GM12892 (cell line): ENCODE results near the gene IGFBP2.

ENCODE experiments used
- DNase-seq: peaks from one replicate; pipeline ENCODE4 v3.0.0; 2011; ENCODE audit not compliant: insufficient read length
- FAIRE-seq: peaks from 2 replicates; lab custom pipeline; 2011; peaks lifted over from hg19 to GRCh38; lab: Jason Lieb, UNC
- POLR2A ChIP-seq: IDR thresholded peaks from 2 replicates; pipeline ENCODE4 v1.6.1; 2011; ENCODE audit warnings: low read depth, low read length, control low read depth
- POLR2AphosphoS5 ChIP-seq: IDR thresholded peaks from 2 replicates; pipeline ENCODE4 v1.6.1; 2011; ENCODE audit warnings: low read depth, low read length, control low read depth
- TAF1 ChIP-seq: IDR thresholded peaks from 2 replicates; pipeline ENCODE4 v1.6.1; 2011; ENCODE audit warnings: low read depth, mild to moderate bottlenecking, control low read depth, low read length, borderline replicate concordance

The IGFBP2 gene

DNA sequence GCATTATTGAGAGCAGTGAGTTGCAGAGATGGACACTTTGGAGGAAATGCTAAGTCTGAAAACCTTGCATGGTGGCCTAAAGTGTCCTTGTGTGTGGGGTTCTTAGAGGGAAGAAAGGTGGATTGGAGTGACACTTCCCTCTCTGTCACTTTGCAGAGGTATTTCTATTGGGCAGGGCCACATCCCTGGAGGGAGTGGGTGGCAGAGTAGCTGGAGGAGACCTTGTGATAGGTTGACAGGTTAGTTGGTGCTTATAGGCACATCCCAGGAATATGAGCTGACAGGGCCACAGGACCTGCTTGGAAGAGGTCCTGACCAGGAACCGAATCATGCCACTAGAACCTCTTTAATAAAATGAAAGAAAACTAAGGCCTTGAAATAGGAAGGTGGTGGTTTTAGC, 63.1 kb downstream of the IGFBP2 start:
- no peak for TF ChIP-seq POLR2AphosphoS5
- no peak for TF ChIP-seq TAF1
- no peak for TF ChIP-seq POLR2A
- FAIRE-seq: no peak
- DNase-seq: no peak

DNA sequence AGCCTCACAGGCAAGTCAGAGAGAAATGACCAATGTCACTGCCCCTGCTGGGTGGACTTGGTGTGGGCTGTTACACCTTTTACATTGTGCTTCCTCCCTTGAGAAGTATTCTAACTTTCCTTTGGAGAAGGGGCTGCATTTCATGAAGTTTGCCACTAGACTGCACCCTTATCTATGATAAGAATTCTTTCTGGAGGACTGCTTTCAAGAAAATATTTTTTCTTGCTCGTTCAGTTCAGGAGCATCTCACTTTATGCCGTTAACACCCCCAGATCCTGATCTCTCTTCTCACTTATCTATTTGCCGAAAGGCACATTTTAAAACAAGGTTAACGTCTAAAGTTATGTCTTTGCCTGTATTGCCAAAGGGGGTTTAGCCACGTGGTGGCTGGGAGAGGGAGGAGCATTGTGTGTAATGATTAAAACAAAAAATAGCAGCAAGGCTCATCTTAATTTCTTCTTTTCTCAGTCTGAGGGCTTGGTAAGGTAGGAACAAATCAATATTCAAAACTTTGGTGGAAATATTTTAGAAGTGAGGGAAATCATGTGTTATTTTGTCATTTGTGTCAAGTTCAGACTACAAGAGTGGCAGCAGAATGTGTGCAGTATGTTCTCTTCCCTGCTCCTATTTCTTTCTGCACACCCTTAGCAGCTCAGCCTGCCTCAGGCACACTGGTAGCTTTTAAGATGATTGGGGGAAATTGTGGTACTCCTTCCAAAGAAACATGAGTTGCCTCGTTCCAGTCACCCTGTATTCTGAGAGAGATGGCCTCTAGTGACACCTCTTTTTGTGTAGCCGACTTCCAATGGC, 63.7 kb downstream of the IGFBP2 start:
- FAIRE-seq (no peak), DNase-seq (no peak)
- TF ChIP-seq POLR2A (no peak), TAF1 (no peak), POLR2AphosphoS5 (no peak)

DNA sequence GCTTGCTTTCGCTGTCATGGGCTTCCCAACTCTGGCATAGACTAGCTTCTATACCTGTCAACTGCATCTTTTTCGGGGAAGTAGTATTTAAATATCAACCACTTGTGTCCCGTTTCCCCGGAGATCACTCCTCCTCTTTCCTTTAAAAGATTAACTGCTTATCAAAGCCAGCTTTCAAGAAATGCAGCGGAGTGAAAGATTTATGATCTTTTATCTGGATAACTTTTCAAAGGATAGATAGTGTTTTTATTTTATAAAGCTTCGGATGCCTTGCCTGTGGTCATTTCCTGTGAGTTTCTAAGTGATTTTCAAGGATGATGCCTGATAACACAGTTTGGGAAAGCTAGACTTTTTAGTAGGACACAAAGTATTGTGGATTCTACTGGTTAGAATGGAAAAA, 65.1 kb downstream of the IGFBP2 start:
- FAIRE-seq (no peak), DNase-seq (no peak)
- TF ChIP-seq POLR2A (no peak), POLR2AphosphoS5 (no peak), TAF1 (no peak)

GRCh38 chr2:216698895-216699294, 65.7 kb downstream of the IGFBP2 start:
- no peak for TF ChIP-seq POLR2A
- no peak for TF ChIP-seq POLR2AphosphoS5
- no peak for TF ChIP-seq TAF1
- FAIRE-seq: peak; percentile 51
- no peak for DNase-seq

DNA sequence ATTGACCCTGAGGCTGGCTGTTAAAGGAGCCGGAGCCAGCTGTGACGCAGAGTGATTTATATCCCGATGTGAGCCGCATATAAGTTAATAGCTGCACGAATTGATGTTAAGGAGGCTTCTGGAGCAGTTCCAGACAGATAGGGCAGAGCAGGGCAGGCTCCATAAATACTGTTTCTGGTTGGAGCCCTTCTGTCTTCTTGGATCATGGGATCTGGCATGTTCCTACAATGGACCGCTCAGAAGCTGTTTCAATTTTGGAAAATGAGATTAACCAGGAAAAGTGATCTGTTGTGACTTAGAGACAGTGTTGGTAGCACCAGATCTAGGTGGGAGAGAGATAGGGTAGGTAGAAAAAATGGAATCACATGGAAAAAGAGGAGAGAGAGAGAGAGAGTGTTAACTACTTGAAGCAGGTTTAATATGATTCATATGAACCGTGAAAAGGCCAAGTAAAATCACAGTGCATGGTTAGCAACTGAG, 66.9 kb downstream of the IGFBP2 start:
- FAIRE-seq (no peak), DNase-seq (no peak)
- TF ChIP-seq POLR2AphosphoS5: no peak
- TF ChIP-seq TAF1: no peak
- no peak for TF ChIP-seq POLR2A

- DNase-seq: no peak
- TF ChIP-seq POLR2AphosphoS5: no peak
- no peak for TF ChIP-seq POLR2A
- TF ChIP-seq TAF1: no peak
- FAIRE-seq: no peak
Observed at GRCh38 chr2:216700781-216701180, 67.6 kb downstream of the IGFBP2 start.

DNA sequence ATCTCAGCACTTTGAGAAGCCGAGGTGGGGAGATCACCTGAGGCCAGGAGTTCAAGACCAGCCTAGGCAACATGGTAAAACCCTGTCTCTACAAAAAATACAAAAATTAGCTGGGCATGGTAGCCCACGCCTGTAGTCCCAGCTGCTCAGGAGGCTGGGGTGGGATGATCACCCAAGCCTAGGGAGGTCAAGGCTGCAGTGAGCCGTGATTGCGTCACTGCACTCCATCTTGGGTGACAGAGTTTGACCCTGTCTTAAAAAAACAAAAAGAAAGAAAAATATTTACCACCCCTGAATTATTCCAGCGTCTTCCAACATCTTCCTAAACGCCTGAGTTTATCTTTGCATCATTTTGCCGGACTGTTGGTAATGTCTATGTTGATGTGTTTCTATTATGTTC, 68.3 kb downstream of the IGFBP2 start:
- TF ChIP-seq POLR2AphosphoS5 (no peak), TAF1 (no peak), POLR2A (no peak)
- FAIRE-seq (no peak), DNase-seq (no peak)

DNA sequence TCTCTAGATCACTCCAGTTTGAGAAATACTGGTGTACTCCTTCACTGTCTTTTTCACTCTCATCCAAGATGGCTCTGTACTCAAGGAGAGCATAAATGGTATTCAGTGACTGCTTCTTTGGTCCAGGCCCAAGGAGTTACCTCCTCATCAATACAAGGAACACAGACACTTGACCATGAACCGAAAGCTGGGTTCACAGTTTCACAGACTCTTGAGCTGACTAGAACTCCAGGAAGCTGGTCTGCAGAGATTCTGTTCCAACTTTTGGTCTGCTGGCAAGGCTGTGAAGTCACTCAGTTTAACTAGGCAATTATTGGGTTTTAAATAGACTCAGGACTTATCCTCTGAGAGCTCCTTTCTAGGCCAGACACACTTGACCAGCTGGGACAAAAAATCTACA, 69.5 kb downstream of the IGFBP2 start:
- FAIRE-seq: no peak
- DNase-seq: no peak
- TF ChIP-seq TAF1 (no peak), POLR2AphosphoS5 (no peak), POLR2A (no peak)

- DNase-seq (no peak), FAIRE-seq (no peak)
- TF ChIP-seq TAF1: no peak
- no peak for TF ChIP-seq POLR2AphosphoS5
- no peak for TF ChIP-seq POLR2A
Observed at GRCh38 chr2:216710551-216711301, 77.5 kb downstream of the IGFBP2 start.

DNA sequence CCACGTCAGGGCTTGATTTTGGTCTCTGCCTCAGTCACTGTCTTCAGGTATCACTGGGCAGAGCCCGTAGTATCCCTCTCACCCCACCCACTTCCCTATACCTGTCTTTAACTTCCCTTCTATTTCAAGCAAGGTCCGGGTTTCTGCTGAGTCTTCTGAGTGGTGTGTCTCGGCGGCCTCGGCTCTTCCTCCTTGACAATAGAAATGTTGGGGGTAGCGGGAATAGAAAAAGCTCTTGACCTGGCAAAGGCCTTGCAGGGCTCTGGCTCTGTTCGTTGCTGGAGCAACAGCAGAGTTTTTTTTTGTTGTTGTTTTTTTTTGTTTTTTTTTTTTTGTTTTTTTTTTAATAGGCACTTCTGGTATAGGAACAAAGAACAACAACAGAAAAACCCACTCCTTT, 78.1 kb downstream of the IGFBP2 start:
- TF ChIP-seq POLR2AphosphoS5 (no peak), TAF1 (no peak), POLR2A (no peak)
- DNase-seq (no peak), FAIRE-seq (no peak)

GRCh38 chr2:216713691-216714336, 80.6 kb downstream of the IGFBP2 start:
- FAIRE-seq (no peak), DNase-seq (no peak)
- TF ChIP-seq POLR2AphosphoS5 (no peak), TAF1 (no peak), POLR2A (no peak)
